Smooth muscle cell (in vitro differentiated cells): ENCODE results near the gene IGF2R. TPM values are rescaled to one million over a fixed set of nuclear protein-coding genes. Genes with fewer than 3 reads are reported as not detected.

Experiments used
- DNase-seq: peaks from one replicate; lab custom pipeline; 2025; ENCODE audit not compliant: unreplicated experiment; lab: John Stamatoyannopoulos, UW
- H2AFZ ChIP-seq: fragments of 200-600 bp; sonication (generic); 2 replicates; pipeline ENCODE4 v1.6.0; 2016; ENCODE audit warnings: antibody characterized with exemption, low read depth, mild to moderate bottlenecking
- H3F3A ChIP-seq: fragments of 200-600 bp; sonication (generic); 2 replicates; pipeline ENCODE4 v1.6.0; 2017; ENCODE audit warnings: antibody characterized with exemption, low read depth
- H3K27ac ChIP-seq: fragments of 200-600 bp; sonication (generic); 2 replicates; pipeline ENCODE4 v1.5.1; 2016; ENCODE audit warnings: low read depth, mild to moderate bottlenecking
- H3K27me3 ChIP-seq: fragments of 200-600 bp; sonication (generic); 2 replicates; pipeline ENCODE4 v1.6.1; 2016; ENCODE audit warnings: low read depth, mild to moderate bottlenecking
- H3K36me3 ChIP-seq: fragments of 200-600 bp; sonication (generic); 2 replicates; pipeline ENCODE4 v1.5.1; 2016; ENCODE audit warnings: low read depth
- H3K4me1 ChIP-seq: fragments of 200-600 bp; sonication (generic); 2 replicates; pipeline ENCODE4 v1.5.1; 2016; ENCODE audit warnings: low read depth
- H3K4me2 ChIP-seq: fragments of 200-600 bp; sonication (generic); 2 replicates; pipeline ENCODE4 v1.6.0; 2016; ENCODE audit warnings: mild to moderate bottlenecking
- H3K4me3 ChIP-seq: fragments of 200-600 bp; sonication (generic); 2 replicates; pipeline ENCODE4 v1.5.1; 2016; ENCODE audit warnings: mild to moderate bottlenecking
- H3K79me2 ChIP-seq: fragments of 200-600 bp; sonication (generic); 2 replicates; pipeline ENCODE4 v1.6.0; 2016; ENCODE audit warnings: low read depth, mild to moderate bottlenecking
- H3K9ac ChIP-seq: fragments of 200-600 bp; sonication (generic); 2 replicates; pipeline ENCODE4 v1.6.0; 2016; ENCODE audit warnings: low read depth
- H3K9me3 ChIP-seq: fragments of 200-600 bp; sonication (generic); replicated peaks from 2 replicates; pipeline ENCODE4 v1.5.1; 2016; ENCODE audit warnings: low read depth
- H4K20me1 ChIP-seq: fragments of 200-600 bp; sonication (generic); 2 replicates; pipeline ENCODE4 v1.6.0; 2016; ENCODE audit warnings: low read depth
- WGBS: methylation state at CpG from one replicate; pipeline ENCODE4 v1.1.7; 2016; ENCODE audit warnings: low lambda C conversion rate; 5-methylcytosine and 5-hydroxymethylcytosine counted together
- polyA plus RNA-seq: library from polyadenylated mRNA; unstranded; fragments of >200 nt; fragmentation: Nextera tagmentation; extraction: Ambion mirVana; gene quantifications from 2 replicates; pipeline ENCODE4 v1.2.1, GENCODE V29; 2016
- total RNA-seq: library from RNA; depleted of rRNA; stranded (reverse); fragments of >200 nt; gene quantifications from 2 replicates; pipeline ENCODE4 v1.2.3, GENCODE V29; 2014
- TF ChIP-seq, protein P1 (sequence below): fragments of 200-600 bp; sonication (generic); IDR thresholded peaks from 2 replicates; pipeline ENCODE4 v1.5.1; 2017; ENCODE audit warnings: borderline replicate concordance, mild to moderate bottlenecking, antibody characterized with exemption; ENCODE audit not compliant: insufficient read depth, poor library complexity, severe bottlenecking

The IGF2R gene
- total and polyA plus RNA-seq, 2 experiments from 2014 or later = 44.7 to 77.4 TPM

- no peaks in the 10 kb centered on the region for H3K9me3 ChIP-seq
- H3K36me3 ChIP-seq = no peaks in the 10 kb centered on the region
- DNase-seq = no peak
- no peak overlapping the region for H3K27ac ChIP-seq
- H3K4me1 ChIP-seq = no peaks in the 10 kb centered on the region
- H3K79me2 ChIP-seq = no peaks in the 10 kb centered on the region
- H3K4me3 ChIP-seq = no peak overlapping the region
- H3F3A ChIP-seq = no peaks in the 10 kb centered on the region
- peaks cover 4% of the 10 kb centered on the region for H3K27me3 ChIP-seq
- TF ChIP-seq, protein P1, sequence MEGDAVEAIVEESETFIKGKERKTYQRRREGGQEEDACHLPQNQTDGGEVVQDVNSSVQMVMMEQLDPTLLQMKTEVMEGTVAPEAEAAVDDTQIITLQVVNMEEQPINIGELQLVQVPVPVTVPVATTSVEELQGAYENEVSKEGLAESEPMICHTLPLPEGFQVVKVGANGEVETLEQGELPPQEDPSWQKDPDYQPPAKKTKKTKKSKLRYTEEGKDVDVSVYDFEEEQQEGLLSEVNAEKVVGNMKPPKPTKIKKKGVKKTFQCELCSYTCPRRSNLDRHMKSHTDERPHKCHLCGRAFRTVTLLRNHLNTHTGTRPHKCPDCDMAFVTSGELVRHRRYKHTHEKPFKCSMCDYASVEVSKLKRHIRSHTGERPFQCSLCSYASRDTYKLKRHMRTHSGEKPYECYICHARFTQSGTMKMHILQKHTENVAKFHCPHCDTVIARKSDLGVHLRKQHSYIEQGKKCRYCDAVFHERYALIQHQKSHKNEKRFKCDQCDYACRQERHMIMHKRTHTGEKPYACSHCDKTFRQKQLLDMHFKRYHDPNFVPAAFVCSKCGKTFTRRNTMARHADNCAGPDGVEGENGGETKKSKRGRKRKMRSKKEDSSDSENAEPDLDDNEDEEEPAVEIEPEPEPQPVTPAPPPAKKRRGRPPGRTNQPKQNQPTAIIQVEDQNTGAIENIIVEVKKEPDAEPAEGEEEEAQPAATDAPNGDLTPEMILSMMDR = no peak
- H3K4me2 ChIP-seq = no peak overlapping the region
- no peak overlapping the region for H2AFZ ChIP-seq
- 94% methylated on average over 1 of the region's 1 CpG for WGBS
- no peaks in the 10 kb centered on the region for H4K20me1 ChIP-seq
- no peak overlapping the region for H3K9ac ChIP-seq
Observed at GRCh38 chr6:159933077-159933476, 35.8 kb upstream of the IGF2R start.

GRCh38 chr6:159934181-159934580 lies 34.7 kb upstream of the IGF2R start:
- H4K20me1 ChIP-seq = no peaks in the 10 kb centered on the region
- H3F3A ChIP-seq = no peaks in the 10 kb centered on the region
- H3K4me2 ChIP-seq = no peak overlapping the region
- DNase-seq = no peak
- WGBS = 87% methylated on average over 4 of the region's 4 CpGs
- no peak overlapping the region for H3K27ac ChIP-seq
- no peaks in the 10 kb centered on the region for H3K36me3 ChIP-seq
- no peak overlapping the region for H3K4me3 ChIP-seq
- H3K9me3 ChIP-seq = no peaks in the 10 kb centered on the region
- H3K9ac ChIP-seq = no peak overlapping the region
- H3K4me1 ChIP-seq = no peaks in the 10 kb centered on the region
- TF ChIP-seq, protein P1 = no peak
- H3K27me3 ChIP-seq = peaks cover 4% of the 10 kb centered on the region
- H2AFZ ChIP-seq = no peak overlapping the region
- no peaks in the 10 kb centered on the region for H3K79me2 ChIP-seq

DNA sequence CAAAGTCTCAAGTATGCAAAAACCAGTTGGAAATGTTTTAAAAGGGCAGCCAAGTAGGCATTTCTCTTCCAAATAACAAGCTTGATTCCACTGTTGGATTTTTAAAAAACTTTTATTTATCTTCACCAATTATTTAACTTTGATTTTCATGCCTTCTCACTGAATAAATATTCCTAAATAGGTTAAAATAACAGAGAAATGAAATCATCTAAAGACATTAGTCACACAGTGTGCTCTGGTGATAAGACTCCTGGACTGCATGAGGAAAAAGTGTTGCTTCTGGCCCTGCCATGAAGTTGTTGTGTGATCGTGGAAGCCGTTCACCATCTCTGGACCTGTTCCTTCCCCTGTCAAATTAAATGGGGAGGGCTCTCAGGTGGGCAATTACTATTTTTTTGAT lies 33.8 kb upstream of the IGF2R start:
- TF ChIP-seq, protein P1 = no peak
- 92% methylated on average over 2 of the region's 2 CpGs for WGBS
- H2AFZ ChIP-seq = no peak overlapping the region
- H3K4me2 ChIP-seq = no peak overlapping the region
- no peaks in the 10 kb centered on the region for H3F3A ChIP-seq
- no peak overlapping the region for H3K4me3 ChIP-seq
- H3K9ac ChIP-seq = no peak overlapping the region
- H3K27ac ChIP-seq = no peak overlapping the region
- no peaks in the 10 kb centered on the region for H3K9me3 ChIP-seq
- H3K4me1 ChIP-seq = no peaks in the 10 kb centered on the region
- DNase-seq = no peak
- H4K20me1 ChIP-seq = no peaks in the 10 kb centered on the region
- H3K36me3 ChIP-seq = no peaks in the 10 kb centered on the region
- no peaks in the 10 kb centered on the region for H3K79me2 ChIP-seq
- peaks cover 4% of the 10 kb centered on the region for H3K27me3 ChIP-seq

DNA sequence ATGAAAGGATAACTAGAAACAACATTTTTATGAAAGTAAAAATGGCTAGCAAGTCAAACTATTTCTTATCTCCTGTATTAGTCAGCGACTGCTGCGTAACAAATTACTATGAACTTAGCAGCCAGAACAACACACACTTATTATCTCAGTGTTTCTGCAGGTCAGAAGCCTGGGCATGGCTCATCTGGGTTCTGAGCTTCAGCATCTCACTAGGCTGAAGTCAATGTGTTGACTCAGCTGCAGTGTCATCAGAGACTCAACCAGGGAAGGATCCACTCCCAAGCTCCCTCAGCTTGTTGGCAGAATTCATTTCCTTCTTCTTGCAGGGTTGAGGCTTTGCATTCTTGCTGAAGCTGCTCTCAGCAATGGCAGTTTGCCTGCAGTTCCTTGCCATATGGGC lies 33.2 kb upstream of the IGF2R start:
- Histone ChIP-seq H3K4me2 (no peak overlapping the region), H3K4me3 (no peak overlapping the region), H3F3A (no peaks in the 10 kb centered on the region), H2AFZ (no peak overlapping the region), H3K4me1 (no peaks in the 10 kb centered on the region), H4K20me1 (no peaks in the 10 kb centered on the region), H3K27me3 (peaks cover 4% of the 10 kb centered on the region), H3K9me3 (no peaks in the 10 kb centered on the region), H3K79me2 (no peaks in the 10 kb centered on the region), H3K27ac (no peak overlapping the region), H3K9ac (no peak overlapping the region), H3K36me3 (no peaks in the 10 kb centered on the region)
- DNase-seq = no peak
- WGBS = 100% methylated on average over 2 of the region's 2 CpGs
- TF ChIP-seq, protein P1 = no peak
